Sigmoid colon (tissue), 4 donors: ENCODE measurements around the gene SLC9A9.

Experiments
- EP300 ChIP-seq, 4 donors: sonication (generic); formaldehyde crosslinking; IDR thresholded peaks; one replicate each; pipeline ENCODE4 v1.6.1; 2017; ENCODE audit warnings: antibody characterized with exemption in 4 of 4
- POLR2A ChIP-seq, 2 donors: fragments of 450-650 bp; IDR thresholded peaks; one replicate each; pipeline ENCODE4 v1.6.1; 2016; ENCODE audit warnings: antibody characterized with exemption in 2 of 2, mild to moderate bottlenecking in 2 of 2, moderate library complexity in 2 of 2
- POLR2AphosphoS5 ChIP-seq, 4 donors: sonication (generic); formaldehyde crosslinking; IDR thresholded peaks; one replicate each; pipeline ENCODE4 v1.6.1; 2017; ENCODE audit warnings: antibody characterized with exemption in 4 of 4
- TF ChIP-seq, protein P1 (sequence below), 4 experiments: fragments of 450-650 bp in 3 of 4; fragments of 200-600 bp in 1 of 4; IDR thresholded peaks; one replicate each; pipeline ENCODE4 v1.5.1; 2016 to 2019; ENCODE audit warnings: antibody characterized with exemption in 4 of 4, mild to moderate bottlenecking in 3 of 4, moderate library complexity in 2 of 4

DNA sequence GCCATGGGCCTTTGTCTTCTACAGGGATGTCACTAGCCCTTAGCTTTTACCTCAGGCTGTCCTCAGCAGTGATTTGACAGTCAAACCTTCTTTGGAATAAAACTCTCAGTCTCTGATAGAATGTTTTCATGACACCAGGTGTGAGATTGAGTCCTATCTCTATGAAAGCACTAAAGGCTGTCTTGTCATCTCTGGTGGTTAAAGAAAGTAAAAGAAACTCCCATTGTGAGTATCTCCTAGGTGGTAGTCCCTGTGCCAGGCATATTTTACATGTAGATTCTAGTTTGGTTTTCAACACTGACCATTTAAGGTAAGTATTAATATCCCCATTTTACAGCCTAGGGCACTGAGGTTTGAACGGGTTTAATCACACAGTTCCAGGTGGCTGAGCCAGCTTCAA, 368.5 kb downstream of the SLC9A9 start:
- TF ChIP-seq, protein P1, sequence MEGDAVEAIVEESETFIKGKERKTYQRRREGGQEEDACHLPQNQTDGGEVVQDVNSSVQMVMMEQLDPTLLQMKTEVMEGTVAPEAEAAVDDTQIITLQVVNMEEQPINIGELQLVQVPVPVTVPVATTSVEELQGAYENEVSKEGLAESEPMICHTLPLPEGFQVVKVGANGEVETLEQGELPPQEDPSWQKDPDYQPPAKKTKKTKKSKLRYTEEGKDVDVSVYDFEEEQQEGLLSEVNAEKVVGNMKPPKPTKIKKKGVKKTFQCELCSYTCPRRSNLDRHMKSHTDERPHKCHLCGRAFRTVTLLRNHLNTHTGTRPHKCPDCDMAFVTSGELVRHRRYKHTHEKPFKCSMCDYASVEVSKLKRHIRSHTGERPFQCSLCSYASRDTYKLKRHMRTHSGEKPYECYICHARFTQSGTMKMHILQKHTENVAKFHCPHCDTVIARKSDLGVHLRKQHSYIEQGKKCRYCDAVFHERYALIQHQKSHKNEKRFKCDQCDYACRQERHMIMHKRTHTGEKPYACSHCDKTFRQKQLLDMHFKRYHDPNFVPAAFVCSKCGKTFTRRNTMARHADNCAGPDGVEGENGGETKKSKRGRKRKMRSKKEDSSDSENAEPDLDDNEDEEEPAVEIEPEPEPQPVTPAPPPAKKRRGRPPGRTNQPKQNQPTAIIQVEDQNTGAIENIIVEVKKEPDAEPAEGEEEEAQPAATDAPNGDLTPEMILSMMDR (IDR thresholded peaks at IDR 0.05) = no peak
- TF ChIP-seq EP300 (IDR thresholded peaks at IDR 0.05) (no peak), POLR2A (IDR thresholded peaks at IDR 0.05) (no peak), POLR2AphosphoS5 (IDR thresholded peaks at IDR 0.05) (no peak)
